Stimulated activated CD4-positive, alpha-beta T cell treated with anti-CD3 and anti-CD28 coated beads, Interleukin-1b, Interleukin-23, amount 100 ng/mL, for 48 hours (primary cell): ENCODE measurements around the gene KATNAL2.

Source experiments
- DNase-seq: peaks from one replicate; pipeline ENCODE4 v3.0.0-alpha.2; 2020

The KATNAL2 gene

DNA sequence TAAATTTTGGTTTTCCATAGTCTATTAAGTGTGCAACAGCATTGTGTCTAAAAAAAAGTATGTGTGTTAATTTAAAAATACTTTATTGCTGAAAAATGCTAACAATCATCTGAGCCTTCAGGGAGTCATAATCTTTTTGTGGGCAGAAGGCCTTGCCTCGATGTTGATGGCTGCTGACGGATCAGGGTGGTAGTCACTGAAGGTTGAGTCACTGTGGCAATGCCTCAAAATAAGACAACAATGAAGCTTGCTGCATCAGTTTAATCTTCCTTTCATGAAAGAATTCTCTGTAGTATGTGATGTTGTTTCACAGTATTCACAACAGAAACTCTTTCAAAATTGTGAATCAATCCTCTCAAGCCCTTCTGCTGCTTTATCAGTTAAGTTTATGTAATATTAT, 201.6 kb downstream of the KATNAL2 start:
- DNase-seq: peak; percentile 22

DNA sequence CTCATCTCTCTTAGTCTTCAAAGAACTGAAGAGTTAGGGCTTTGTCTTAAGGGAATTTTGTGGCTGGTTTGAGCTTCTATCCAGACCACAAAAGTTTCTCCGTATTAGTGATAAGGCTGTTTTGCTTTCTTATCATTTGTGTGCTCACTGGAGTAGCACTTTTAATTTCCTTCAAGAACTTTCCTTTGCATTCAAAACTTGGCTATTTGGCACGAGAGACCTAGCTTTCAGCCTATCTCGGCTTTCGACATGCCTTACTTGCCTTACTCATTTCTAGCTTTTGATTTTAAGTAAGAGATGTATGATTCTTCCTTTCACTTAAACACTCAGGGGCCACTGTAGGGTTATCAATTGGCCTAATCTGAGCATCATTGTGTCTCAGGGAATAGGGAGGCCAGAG, 203.0 kb downstream of the KATNAL2 start:
- DNase-seq: peak; percentile 22

DNA sequence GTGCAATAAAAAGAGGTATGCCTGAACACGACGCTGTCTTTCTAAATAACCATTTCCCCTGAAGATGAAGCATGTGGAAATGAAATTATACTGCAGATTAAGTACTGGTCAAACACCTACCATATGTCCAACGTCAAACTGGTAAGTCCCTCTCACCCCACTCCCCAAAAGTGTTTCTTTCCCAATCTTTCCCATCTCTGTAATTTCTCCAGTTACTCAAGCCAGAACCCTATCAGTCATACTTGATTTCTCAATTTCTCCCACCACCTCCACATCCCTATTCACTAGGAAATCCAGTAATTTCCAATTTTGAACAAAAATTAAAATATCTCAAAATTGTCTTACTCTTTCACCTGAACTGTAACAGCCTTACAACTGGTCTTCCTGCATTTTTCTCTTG, 203.7 kb downstream of the KATNAL2 start:
- no peak for DNase-seq

- no peak for DNase-seq
Observed at GRCh38 chr18:47141289-47141688, 223.9 kb downstream of the KATNAL2 start.

DNA sequence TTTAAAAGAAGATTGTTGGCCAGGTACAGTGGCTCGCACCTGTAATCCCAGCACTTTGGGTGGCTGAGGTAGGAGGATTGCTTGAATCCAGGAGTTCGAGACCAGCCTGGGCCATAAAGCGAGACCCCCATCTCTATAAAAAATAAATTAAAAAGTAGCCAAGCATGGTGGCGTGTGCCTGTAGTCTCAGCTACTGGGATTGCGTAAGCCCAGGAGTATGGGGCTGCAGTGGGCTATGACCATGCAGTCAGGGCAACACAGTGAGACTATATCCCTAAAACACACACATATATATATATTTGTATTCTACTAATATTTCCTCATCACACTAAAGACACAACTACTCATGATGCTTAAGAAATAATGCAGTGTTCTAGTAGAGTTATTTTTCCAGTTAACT, 225.8 kb downstream of the KATNAL2 start:
- DNase-seq: no peak

GRCh38 chr18:47143899-47144485, 226.6 kb downstream of the KATNAL2 start:
- DNase-seq: no peak

GRCh38 chr18:47146206-47146605, 228.8 kb downstream of the KATNAL2 start:
- DNase-seq: no peak

GRCh38 chr18:47149457-47150028, 232.1 kb downstream of the KATNAL2 start:
- DNase-seq: no peak

DNA sequence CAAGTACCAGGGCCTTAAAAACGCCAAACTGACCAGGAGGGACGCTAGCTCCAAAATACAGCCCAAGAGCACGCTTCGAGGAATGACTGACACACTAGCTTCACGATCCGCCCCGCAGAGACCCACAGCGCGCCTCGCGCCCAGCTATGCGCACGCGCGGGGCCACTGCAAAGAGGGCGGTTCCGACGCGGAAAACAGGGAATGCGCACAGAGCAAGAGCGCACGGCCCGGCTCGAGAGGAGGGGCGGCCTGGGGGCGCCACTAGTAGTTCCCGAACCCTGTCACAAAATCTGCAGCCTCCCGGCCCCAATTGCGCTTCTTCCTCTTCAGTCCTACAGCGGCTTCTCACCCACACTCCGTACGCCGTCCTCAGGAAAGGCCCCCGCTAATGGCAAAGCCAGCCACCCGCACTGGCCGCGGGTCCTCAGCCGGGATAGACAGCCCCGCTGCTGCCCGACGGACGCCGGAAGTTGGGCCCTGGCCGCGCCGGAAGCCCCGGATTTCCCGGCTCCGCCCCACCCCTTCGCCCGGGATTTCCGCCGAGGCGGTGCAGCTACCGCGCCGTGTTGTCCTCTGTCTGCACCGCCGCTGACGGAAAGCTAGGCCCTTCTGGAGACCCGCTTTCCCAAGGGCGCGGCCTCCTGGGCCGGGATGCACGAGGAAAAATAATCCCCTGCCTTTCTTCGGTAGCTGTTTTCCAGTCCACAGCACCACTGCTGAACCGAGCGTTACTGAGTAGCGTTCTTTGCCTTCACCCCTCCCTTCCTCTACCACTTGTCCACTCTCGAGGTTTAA, 232.8 kb downstream of the KATNAL2 start, which contains the start of gene HDHD2:
TSS of gene HDHD2 (minus strand) at position 472 of the 795 bp plus-strand sequence. CDS start 14,061 bp downstream, outside the sequence.
- peak; percentile 77 for DNase-seq

GRCh38 chr18:47150824-47151366, 233.5 kb downstream of the KATNAL2 start:
- DNase-seq: no peak

DNA sequence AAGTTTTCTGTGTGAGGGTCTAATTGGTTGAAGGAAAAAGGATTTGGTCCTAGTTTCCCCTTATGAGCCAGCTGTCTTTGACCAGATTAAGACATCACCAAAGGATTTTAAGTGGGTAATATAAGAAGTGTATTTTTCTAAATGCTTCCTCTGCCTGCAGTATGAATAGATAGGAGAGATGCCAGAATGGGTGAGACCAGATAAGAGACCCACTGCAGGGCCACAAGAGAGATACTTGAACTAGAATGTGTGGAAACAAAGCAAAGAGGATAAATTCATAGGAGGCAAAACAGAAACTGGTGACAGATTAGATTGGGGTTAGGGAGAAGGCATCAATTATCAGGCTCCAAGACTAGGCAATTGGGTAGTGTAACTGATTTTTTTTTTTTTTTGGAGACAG, 234.0 kb downstream of the KATNAL2 start:
- no peak for DNase-seq
